GM12892 (cell line): ENCODE data around the gene LAIR2. TPM values are rescaled to one million over a fixed set of nuclear protein-coding genes. Genes with fewer than 3 reads are reported as not detected.

ENCODE experiments used
- DNase-seq: peaks from one replicate; pipeline ENCODE4 v3.0.0; 2011; ENCODE audit not compliant: insufficient read length
- FAIRE-seq: peaks from 2 replicates; lab custom pipeline; 2011; peaks lifted over from hg19 to GRCh38; lab: Jason Lieb, UNC
- POLR2A ChIP-seq: IDR thresholded peaks from 2 replicates; pipeline ENCODE4 v1.6.1; 2011; ENCODE audit warnings: low read depth, low read length, control low read depth
- POLR2AphosphoS5 ChIP-seq: IDR thresholded peaks from 2 replicates; pipeline ENCODE4 v1.6.1; 2011; ENCODE audit warnings: low read depth, low read length, control low read depth
- TAF1 ChIP-seq: IDR thresholded peaks from 2 replicates; pipeline ENCODE4 v1.6.1; 2011; ENCODE audit warnings: low read depth, mild to moderate bottlenecking, control low read depth, low read length, borderline replicate concordance
- polyA plus RNA-seq: library from polyadenylated mRNA; unstranded; fragments of >200 nt; gene quantifications from one replicate; pipeline ENCODE4 v1.2.1, GENCODE V29; 2012; ENCODE audit warnings: missing spikeins, inconsistent platforms; ENCODE audit not compliant: missing spikeins

Gene LAIR2, protein sequence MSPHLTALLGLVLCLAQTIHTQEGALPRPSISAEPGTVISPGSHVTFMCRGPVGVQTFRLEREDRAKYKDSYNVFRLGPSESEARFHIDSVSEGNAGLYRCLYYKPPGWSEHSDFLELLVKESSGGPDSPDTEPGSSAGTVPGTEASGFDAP
- polyA plus RNA-seq: not detected

DNA sequence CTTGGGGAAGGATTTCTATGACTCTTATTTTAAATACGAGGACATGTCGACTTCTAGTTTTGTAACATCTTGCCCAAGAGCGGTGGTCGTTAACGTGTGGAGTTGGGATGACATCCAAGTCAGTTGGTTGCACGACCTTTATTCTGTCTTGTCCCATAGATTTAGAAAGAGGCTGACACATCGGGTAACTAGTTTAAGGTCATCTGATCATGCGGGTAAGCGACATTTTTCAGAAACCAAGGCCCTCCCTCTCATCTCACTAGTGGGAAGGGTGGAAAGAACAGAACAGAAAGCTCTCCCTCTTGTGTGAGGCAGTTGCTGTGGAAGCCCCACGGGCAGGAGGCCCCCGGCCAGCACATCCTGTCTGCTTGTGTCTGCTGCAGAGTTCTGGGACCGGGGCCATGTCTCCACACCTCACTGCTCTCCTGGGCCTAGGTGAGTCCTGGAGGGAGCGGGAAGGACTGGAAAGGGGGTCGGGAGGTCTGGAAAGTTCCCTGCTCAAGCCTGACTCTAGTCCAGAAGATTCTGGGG, at the start of gene LAIR2:
Gene LAIR2 (plus strand): TSS at position 314 of the 531 bp plus-strand sequence. CDS start 88 bp downstream, at position 402.
- TF ChIP-seq POLR2A: no peak
- TF ChIP-seq POLR2AphosphoS5: no peak
- TF ChIP-seq TAF1: no peak
- no peak for FAIRE-seq
- no peak for DNase-seq

DNA sequence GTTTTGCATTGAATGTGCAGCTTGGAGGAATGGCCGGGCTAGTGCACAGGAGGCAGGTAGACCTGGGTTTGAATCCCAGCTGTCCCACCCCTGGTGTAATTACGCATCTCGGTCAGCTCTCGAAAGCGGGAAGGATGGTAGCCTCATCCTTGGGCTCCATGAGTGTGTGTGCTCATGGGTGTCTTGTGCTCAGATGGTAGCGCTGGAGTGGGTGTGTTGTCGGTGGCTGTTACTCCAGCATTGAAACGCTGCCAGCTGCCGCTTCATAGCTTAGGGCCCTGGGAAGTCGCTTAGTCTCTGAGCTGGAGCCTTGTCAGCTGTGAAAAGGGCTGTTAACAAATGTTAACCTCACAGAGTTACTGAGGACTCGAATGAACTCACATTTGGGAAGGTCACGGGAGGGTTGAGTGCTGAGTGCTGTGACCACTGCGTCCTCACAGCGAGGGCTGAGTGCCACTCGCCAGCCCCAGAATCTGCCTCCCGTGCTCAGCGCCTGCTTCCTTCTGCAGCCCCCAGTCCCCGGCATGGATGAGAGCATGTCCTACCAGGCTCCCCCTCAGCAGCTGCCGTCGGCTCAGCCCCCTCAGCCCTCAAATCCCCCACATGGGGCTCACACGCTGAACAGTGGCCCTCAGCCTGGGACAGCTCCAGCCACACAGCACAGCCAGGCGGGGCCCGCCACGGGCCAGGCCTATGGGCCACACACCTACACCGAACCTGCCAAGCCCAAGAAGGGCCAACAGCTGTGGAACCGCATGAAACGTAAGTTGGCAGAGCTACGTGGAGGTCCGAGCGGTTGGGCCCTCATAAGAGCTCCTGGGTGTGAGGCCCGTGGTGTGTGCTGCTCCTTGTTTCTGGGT, 48.5 kb upstream of the LAIR2 start:
- no peak for TF ChIP-seq POLR2AphosphoS5
- no peak for TF ChIP-seq POLR2A
- TF ChIP-seq TAF1: no peak
- DNase-seq: no peak
- no peak for FAIRE-seq

DNA sequence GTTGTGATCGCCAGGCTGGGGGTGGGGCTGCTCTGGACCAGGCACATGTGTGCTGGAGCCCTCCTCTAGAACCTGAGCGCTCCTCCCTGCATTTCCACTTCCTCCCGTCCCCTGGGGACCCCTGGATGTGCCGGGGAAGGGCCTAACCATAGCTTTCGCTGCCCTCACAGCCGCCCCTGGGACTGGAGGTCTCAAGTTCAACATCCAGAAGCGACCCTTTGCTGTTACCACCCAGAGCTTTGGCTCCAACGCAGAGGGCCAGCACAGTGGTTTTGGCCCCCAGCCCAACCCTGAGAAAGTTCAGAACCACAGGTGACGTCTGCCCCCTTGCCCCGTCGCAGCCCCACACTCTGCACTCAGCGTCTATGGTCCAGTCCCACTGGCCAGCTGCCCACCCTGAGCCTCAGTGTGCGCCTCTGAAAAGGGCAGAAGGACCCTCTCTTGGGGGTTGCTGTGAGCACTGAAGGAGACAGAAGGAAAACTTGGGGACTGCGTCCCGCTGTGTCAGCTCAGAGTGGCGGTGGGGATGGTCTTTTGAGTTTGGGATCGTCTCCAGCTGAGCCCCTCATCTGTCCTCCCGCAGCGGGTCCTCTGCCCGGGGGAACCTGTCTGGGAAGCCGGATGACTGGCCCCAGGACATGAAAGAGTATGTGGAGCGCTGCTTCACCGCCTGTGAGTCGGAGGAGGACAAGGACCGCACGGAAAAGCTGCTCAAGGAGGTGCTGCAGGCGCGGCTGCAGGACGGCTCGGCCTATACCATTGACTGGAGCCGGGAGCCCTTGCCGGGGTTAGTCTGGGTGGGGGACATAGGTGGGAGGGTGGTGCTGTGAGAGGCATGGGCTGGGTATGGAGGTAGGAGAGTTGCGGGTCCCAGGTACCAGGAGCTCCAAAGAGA, 47.6 kb upstream of the LAIR2 start:
- DNase-seq (no peak), FAIRE-seq (no peak)
- TF ChIP-seq POLR2AphosphoS5 (no peak), TAF1 (no peak), POLR2A (no peak)

DNA sequence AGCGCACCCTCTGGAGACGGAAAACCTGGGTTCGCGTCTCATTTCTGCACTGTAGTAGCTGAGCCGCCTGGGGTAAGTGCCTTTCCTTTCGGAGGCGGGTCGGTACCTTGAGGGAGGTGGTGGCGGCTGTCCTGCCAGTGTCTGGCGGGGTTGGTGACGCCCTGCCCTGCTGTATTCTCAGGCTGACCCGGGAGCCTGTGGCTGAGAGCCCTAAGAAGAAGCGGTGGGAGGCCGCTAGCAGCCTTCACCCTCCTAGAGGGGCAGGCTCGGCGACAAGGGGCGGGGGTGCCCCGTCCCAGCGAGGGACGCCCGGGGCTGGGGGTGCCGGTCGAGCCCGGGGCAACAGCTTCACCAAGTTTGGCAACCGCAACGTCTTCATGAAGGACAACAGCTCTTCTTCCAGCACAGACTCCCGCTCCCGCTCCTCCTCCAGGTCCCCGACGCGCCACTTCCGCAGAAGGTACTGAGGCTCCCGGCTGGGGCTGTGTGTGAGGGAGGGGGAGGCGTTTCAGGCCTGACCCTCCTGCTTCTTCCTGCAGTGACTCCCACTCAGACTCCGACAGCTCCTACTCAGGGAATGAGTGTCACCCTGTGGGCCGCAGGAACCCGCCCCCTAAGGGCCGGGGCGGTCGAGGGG, 46.7 kb upstream of the LAIR2 start:
- FAIRE-seq (no peak), DNase-seq (no peak)
- no peak for TF ChIP-seq POLR2AphosphoS5
- no peak for TF ChIP-seq TAF1
- no peak for TF ChIP-seq POLR2A

DNA sequence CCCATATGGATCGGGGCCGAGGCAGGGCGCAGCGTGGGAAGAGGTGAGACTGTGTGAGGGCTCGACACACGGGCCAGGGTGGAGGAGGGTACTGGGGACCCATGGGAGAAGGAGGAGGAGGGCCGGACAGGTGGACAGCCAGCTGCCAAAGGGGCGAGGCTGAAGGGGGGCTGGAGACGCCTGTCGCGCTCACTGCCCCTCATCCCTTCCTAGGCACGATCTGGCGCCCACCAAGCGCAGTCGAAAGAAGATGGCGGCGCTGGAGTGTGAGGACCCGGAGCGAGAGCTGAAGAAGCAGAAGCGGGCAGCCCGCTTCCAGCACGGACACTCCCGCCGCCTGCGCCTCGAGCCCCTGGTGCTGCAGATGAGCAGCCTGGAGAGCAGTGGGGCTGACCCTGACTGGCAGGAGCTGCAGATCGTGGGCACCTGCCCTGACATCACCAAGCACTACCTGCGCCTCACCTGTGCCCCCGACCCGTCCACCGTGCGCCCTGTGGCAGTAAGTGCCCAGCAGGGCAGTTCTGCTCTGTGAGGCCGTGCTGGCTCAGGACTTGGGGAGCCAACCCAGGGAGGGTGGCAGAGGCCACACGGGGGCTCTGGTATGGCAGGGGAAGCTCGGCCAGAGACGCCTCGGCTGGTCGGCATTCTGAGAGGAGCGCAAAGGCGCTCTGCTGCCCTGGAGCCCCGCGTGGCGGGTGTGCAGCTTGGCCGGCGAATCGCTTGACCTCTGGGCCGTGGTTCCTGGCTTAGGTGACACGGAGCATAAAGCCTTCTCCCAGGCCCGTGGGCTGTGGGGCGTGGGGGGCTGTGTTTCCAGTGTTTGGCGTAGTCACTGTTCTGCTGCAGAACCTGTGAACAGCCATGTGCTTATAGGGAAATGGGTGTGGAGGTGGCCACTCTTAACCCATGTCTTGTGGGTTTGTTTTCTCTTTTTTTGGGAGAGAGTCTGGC, 45.9 kb upstream of the LAIR2 start:
- FAIRE-seq: no peak
- TF ChIP-seq POLR2AphosphoS5: no peak
- peak; percentile 26; the same call in 1 of the 2 replicates for TF ChIP-seq POLR2A
- DNase-seq: no peak

DNA sequence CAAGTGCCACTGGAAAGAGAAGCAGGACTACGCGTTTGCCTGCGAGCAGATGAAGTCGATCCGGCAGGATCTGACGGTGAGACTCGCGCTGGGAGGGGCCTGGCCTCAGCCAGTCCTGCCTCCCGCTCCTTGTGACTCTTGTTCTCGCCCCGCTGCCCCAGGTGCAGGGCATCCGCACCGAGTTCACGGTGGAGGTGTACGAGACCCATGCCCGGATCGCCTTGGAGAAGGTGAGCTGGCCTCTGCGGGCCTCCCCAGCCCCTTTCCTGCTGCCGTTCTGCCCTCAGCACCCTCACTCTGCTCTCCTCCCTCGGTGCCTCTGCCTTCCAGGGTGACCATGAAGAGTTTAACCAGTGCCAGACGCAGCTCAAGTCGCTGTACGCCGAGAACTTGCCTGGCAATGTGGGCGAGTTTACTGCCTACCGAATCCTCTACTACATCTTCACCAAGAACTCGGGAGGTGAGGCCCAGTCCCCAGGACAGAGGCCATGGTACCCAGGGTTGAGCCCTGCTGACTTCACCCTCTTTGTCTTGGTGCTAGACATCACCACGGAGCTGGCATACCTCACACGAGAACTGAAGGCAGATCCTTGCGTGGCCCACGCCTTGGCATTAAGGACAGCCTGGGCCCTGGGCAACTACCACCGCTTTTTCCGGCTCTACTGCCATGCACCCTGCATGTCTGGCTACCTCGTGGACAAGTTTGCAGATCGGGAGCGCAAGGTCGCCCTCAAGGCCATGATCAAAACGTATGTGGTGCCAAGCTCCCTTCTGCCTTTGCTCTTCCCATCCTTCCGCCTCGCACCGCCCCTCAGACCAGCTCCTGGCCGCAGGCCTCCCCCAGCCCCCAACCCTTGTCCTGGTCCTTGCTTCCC, 44.6 kb upstream of the LAIR2 start:
- FAIRE-seq (no peak), DNase-seq (no peak)
- TF ChIP-seq POLR2AphosphoS5 (no peak), TAF1 (no peak), POLR2A (no peak)

DNA sequence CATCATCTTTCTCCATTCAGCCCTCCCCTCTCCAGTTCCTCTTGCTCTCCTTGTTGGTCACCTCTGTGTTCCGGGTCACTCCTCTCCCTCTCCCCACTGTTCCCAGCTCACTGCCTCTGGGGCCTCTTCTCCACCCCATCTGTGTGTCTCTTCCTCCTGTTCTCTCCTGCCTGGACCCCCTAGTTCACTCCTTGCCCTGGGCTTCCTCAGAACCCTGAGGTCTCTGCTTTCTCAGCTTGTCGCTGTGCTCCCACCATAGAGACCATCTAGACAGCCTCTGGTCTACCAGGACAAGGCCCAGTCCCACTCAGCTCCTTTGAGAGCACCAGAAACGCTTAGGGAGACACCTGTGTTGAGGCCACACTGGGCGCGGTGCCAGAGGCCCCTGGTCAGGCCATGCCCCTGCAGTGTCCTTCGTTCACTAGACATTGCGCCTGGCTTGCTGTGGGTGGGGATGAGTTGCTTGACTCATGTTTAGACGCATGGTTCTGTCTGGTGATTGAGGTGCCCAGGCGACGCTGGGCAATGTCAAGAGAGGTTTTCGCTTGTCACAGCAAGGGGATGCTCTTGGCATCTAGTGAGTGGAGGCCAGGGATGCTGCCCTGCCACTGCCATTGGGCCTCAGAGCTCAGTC, 43.9 kb upstream of the LAIR2 start:
- no peak for TF ChIP-seq POLR2A
- no peak for TF ChIP-seq TAF1
- TF ChIP-seq POLR2AphosphoS5: no peak
- no peak for DNase-seq
- FAIRE-seq: no peak

DNA sequence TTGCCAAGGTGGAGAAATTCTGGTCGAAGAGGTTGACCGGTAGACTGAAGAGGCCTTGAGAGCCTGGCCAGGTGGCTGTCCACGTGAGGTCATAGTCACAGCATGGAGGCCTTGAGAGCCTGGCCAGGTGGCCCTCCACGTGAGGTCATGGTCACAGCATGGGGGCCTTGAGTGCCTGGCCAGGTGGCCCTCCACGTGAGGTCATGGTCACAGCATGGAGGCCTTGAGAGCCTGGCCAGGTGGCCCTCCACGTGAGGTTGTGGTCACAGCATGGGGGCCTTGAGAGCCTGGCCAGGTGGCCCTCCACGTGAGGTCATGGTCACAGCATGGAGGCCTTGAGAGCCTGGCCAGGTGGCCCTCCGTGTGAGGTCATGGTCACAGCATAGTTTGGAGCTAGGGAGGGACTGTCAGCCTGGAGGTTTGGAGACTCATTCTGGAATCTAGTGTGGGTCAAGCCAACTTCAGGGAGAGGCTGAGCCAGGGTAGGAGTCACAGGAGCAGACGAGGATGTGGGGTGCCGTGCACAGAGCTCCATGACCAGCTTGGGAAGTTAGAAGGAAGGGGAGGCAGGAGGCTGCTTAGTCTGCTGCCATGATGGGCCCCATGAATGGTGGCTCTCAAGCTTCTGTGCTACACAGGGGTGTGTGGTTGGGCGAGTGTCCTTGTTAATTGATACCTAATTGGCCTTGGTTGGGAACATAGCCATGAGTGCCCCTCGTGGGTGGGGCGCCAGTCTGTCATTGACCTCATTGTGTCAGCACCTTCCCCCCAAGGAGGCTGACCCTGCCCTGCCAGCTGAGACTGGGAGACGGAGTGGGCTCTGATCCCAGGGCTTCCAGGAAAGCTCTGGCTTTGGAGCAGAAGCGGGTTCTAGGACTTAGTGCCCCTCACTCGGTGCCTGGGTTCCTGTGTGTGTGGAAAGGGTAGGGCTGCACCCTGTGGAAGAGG, 43.1 kb upstream of the LAIR2 start:
- no peak for DNase-seq
- TF ChIP-seq POLR2A: peak; percentile 25; the same call in 1 of the 2 replicates
- no peak for TF ChIP-seq TAF1
- no peak for FAIRE-seq
